ENCODE data around the gene CABLES2.

- no peak for TF ChIP-seq CTCF (IDR thresholded peaks at IDR 0.05; ENCODE audit: low read depth, low read length)
- no peak for TF ChIP-seq EZH2phosphoT487 (IDR thresholded peaks at IDR 0.05; ENCODE audit: low read depth)
Measured at GRCh38 chr20:62396367-62397239, 10.5 kb downstream of the CABLES2 start.
